ENCODE measurements around the gene IMMP2L. TPM values are rescaled to one million over a fixed set of nuclear protein-coding genes. Genes with fewer than 3 reads are reported as not detected.

IMMP2L gene
- total RNA-seq, 1 donor from 2014 or later = 11.9 TPM

DNA sequence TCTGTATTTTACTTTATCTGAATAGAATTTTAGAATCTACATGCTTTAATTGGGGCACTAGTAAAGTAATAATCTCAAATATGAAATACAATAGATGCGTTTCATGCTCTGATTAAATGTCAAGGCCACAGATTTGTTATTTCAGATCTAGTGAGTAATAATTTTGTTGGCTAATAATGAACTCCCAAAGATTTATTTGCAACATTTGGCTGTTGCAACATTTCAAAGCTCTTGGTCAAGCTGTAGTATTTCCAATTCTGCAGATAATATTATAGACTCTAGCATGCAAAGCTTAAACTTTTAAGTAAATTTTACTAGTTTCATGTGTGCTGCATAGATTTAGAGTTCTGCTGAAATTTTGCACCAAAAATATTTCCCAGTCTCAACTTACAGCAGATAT is 454.7 kb downstream of the IMMP2L start:
- no peak for TF ChIP-seq CTCF (conservative IDR thresholded peaks at IDR 0.05)
- peaks cover 23% of the 10 kb centered on the region for H3K4me1 Mint-ChIP-seq
- no peak for DNase-seq (ENCODE audit: low read depth, low spot score)
- H3K36me3 Mint-ChIP-seq (ENCODE audit: low read depth) = peaks cover 3% of the 10 kb centered on the region
- no peak overlapping the region for H3K4me3 Mint-ChIP-seq
- H3K27ac Mint-ChIP-seq (ENCODE audit: unreplicated experiment) = no peak overlapping the region
- H3K27me3 Mint-ChIP-seq (ENCODE audit: low read depth) = no peaks in the 10 kb centered on the region
- H3K9me3 Mint-ChIP-seq = no peaks in the 10 kb centered on the region

GRCh38 chr7:111105269-111105668 is 457.0 kb downstream of the IMMP2L start:
- H3K4me1 Mint-ChIP-seq = peaks cover 18% of the 10 kb centered on the region
- no peak for DNase-seq (ENCODE audit: low read depth, low spot score)
- no peak for TF ChIP-seq CTCF (conservative IDR thresholded peaks at IDR 0.05)
- H3K36me3 Mint-ChIP-seq (ENCODE audit: low read depth) = no peaks in the 10 kb centered on the region
- H3K27ac Mint-ChIP-seq (ENCODE audit: unreplicated experiment) = no peak overlapping the region
- no peak overlapping the region for H3K4me3 Mint-ChIP-seq
- no peaks in the 10 kb centered on the region for H3K9me3 Mint-ChIP-seq
- no peaks in the 10 kb centered on the region for H3K27me3 Mint-ChIP-seq (ENCODE audit: low read depth)

DNA sequence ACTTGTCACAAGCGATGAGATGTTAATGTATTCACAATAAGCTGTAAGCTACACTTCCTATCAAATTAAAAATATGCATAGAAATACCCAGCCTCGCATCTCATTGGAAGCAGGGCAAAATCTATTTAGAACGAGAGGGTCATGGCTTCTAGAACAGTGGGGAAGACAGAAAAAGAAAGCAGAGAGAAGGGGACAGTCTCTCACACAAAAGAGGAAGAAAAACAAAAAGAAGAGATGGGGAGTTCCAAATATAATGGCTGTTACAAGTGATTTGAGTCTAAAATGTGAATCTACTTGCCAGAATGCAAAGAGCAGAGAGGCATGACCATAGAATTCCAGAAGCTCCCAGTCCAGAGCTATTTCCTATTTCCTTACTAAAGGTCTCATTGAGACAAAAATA is 457.6 kb downstream of the IMMP2L start:
- no peak overlapping the region for H3K4me3 Mint-ChIP-seq
- no peaks in the 10 kb centered on the region for H3K9me3 Mint-ChIP-seq
- DNase-seq (ENCODE audit: low read depth, low spot score) = no peak
- H3K27ac Mint-ChIP-seq (ENCODE audit: unreplicated experiment) = no peak overlapping the region
- H3K4me1 Mint-ChIP-seq = peaks cover 18% of the 10 kb centered on the region
- no peaks in the 10 kb centered on the region for H3K27me3 Mint-ChIP-seq (ENCODE audit: low read depth)
- no peaks in the 10 kb centered on the region for H3K36me3 Mint-ChIP-seq (ENCODE audit: low read depth)
- TF ChIP-seq CTCF (conservative IDR thresholded peaks at IDR 0.05) = no peak

- Mint-ChIP-seq H3K27me3 (ENCODE audit: low read depth) (no peaks in the 10 kb centered on the region), H3K4me3 (no peak overlapping the region), H3K4me1 (peaks cover 22% of the 10 kb centered on the region), H3K9me3 (no peaks in the 10 kb centered on the region), H3K36me3 (ENCODE audit: low read depth) (no peaks in the 10 kb centered on the region), H3K27ac (ENCODE audit: unreplicated experiment) (no peak overlapping the region)
- no peak for TF ChIP-seq CTCF (conservative IDR thresholded peaks at IDR 0.05)
- no peak for DNase-seq (ENCODE audit: low read depth, low spot score)
These were observed 458.5 kb downstream of the IMMP2L start for GRCh38 chr7:111103678-111104274.

GRCh38 chr7:111103136-111103535 is 459.2 kb downstream of the IMMP2L start:
- H3K27me3 Mint-ChIP-seq (ENCODE audit: low read depth) = no peaks in the 10 kb centered on the region
- no peak for TF ChIP-seq CTCF (conservative IDR thresholded peaks at IDR 0.05)
- no peak overlapping the region for H3K27ac Mint-ChIP-seq (ENCODE audit: unreplicated experiment)
- no peaks in the 10 kb centered on the region for H3K36me3 Mint-ChIP-seq (ENCODE audit: low read depth)
- no peak overlapping the region for H3K4me3 Mint-ChIP-seq
- no peak for DNase-seq (ENCODE audit: low read depth, low spot score)
- H3K4me1 Mint-ChIP-seq = peaks cover 28% of the 10 kb centered on the region
- no peaks in the 10 kb centered on the region for H3K9me3 Mint-ChIP-seq
